Right renal cortex interstitium (tissue), 3 donors: ENCODE data around the gene SPAG4. TPM values are rescaled to one million over a fixed set of nuclear protein-coding genes. Genes with fewer than 3 reads are reported as not detected.

Experiments used
- DNase-seq, 3 donors: peaks; one replicate each; pipeline ENCODE4 v3.0.0-alpha.2; 2013; ENCODE audit warnings: low read depth in 3 of 3, low spot score in 2 of 3
- polyA plus RNA-seq, 3 donors: library from polyadenylated mRNA; unstranded; fragments of 120-200 nt; gene quantifications; one replicate each; pipeline ENCODE4 v1.2.1, GENCODE V29; 2013; ENCODE audit not compliant: insufficient read length in 3 of 3

The SPAG4 gene
- polyA plus RNA-seq, 3 donors, result 2.2 to 3.3 (median 2.3) TPM

DNA sequence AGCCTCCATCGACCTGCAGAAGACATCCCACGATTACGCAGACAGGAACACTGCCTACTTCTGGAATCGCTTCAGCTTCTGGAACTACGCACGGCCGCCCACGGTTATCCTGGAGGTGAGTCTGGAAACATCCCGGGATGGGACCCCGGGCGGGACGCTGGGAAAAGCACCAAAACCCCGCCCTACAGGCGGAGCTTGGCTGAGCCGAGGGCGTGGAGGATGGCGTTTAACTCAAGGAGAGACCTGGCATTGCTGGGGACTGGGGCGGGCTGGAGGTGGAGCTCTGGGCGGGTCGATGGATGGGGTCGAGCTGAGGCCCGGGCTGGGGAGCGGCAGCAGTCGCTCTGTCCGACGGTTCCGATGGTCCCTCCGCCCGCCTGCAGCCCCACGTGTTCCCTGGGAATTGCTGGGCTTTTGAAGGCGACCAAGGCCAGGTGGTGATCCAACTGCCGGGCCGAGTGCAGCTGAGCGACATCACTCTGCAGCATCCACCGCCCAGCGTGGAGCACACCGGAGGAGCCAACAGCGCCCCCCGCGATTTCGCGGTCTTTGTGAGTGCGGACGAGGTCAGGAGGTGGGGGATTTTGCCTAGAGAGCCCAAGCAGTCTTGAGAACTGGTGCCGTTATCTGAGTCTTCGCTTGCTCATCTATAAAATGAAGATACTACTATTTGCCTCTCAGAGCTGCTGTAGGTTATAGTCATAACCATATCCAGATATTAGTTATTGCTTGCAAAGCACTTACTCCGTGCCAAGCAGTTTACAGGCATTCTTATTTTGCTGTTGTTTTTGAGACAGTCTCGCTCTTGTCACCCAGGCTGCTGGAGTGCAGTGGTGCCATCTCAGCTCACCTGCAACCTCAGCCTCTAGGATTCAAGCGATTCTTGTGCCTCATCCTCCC is 3.8 kb downstream of the SPAG4 start:
- DNase-seq, result peak in 1 of 3 donors; percentile 77

DNA sequence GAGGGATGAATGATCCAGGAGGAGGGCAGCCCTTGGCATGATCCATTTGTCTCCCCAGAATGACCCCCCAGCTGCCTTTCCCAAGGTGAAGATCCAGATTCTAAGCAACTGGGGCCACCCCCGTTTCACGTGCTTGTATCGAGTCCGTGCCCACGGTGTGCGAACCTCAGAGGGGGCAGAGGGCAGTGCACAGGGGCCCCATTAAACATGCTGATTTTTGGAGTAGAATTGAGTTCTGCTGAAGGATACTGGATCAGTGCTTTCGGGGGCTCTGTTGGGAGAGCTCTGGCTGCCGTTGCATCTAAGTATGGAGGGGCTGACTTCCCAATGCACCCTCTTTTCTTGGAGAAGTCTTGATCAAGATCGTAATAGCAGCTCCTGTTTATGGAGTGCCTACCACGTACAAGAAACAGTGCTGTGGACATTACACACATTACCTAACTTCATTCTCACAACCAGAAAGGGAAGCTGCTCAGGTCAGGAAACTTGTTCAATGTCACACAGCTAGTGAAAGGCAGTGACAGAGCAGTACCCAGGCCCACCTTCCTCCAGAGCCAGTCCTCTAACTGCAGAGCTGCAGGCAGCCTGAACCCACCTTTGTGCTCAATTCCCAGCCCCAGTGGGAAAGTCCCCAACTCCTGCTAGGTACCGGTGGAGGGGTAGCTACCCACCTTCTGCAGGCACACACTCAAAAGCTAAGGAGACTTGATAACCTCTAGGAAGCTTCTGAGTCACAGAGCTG is 5.4 kb downstream of the SPAG4 start:
- DNase-seq, result no peak

DNA sequence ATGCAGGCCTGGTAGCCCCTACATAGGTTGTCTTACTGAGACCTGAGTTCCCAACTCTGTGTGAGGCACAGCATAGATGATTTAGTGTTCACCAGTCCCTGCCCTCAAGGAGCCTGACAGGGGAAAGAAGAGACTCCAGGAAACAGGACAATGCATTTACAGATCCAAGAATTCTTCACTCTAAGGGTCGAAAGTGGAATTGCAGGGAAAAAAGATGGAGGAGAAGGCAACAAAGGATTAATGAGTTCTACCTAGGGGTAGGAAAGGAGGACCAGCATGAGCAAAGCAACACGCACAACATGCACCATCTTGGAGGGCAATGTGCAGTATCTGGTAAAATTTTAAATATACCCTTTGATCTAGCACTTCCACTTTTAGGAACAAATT is 5.9 kb downstream of the SPAG4 start:
- no peak for DNase-seq

DNA sequence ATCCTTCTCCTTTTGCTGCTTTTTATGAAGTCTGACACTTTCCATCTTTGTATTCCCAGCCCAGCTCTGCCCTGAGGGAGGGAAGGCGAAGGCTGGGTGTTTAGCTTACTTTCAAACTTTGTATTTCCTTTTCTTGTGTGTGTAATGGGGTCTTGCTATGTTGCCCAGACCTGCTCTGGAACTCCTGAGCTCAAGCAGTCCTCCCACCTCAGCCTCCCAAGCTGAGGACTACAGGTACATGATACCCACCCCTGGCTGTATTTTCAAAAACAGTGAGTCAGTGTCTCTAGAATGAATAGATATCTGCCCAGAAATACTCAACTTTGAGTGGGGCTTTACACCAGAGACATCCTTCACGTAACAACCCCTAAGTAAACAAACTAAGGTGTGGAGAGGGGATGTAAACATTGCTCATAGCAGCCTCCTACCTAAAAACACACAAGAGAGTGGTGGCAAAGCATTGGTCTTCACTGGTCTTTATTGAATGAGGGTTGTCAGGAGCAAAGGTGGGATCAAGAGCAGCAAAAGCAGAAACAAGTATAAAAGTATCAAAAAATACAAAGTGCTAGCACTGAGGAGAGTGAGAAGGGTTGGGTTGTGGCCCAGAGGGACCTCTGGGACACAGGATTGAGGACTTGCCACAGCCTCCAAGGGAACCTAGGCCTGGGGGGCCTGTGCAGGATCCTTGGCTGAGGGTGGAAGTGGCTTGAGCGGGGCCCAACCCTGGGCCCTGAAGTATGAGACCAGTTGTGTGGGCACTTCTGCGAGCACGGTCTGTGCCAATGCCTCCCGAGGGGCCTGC is 10.2 kb downstream of the SPAG4 start:
- no peak for DNase-seq

DNA sequence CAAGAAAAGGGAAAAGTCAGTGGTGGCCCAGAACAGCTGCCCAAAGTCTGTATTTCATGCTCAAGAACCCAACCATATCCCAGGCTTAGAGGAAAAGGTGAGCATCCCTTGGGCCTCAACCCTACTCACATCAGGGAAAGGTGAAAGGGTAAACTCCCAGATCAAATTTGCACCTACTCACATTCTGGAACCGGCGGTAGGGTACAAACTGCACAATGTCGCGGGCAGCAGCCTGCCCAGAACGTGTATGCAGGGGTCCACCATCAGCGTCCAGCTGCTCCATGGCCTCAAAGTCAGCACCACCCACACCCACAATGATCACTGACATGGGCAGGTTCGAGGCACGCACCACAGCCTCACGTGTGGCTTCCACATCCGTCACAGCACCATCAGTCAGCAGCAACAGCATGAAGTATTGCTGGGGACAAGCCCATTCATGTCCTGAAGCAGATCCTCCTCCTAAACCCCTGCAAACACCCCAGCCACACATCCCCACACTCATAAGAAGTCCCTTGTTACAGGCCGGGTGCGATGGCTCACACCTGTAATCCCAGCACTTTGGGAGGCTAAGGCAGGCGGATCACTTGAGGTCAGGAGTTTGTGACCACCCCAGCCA is 10.9 kb downstream of the SPAG4 start:
- DNase-seq, result no peak

DNA sequence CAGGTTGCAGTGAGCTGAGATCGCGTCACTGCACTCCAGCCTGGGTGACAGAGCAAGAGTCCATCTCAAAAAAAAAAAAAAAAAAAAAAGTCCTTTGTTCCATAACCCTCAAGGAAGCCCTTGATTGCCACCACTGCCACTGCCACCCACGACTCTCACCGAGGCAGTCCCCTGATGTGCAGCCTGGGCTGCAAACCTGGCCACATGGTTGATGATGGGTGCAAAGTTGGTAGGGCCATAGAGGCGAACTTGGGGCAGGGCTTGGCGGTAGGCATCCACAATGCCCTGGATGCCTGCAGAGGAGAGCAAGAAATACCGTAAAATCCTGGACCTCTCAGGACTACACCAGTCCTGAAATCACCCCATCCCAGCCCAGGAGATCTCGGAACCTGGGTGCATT is 11.5 kb downstream of the SPAG4 start:
- DNase-seq, result no peak

DNA sequence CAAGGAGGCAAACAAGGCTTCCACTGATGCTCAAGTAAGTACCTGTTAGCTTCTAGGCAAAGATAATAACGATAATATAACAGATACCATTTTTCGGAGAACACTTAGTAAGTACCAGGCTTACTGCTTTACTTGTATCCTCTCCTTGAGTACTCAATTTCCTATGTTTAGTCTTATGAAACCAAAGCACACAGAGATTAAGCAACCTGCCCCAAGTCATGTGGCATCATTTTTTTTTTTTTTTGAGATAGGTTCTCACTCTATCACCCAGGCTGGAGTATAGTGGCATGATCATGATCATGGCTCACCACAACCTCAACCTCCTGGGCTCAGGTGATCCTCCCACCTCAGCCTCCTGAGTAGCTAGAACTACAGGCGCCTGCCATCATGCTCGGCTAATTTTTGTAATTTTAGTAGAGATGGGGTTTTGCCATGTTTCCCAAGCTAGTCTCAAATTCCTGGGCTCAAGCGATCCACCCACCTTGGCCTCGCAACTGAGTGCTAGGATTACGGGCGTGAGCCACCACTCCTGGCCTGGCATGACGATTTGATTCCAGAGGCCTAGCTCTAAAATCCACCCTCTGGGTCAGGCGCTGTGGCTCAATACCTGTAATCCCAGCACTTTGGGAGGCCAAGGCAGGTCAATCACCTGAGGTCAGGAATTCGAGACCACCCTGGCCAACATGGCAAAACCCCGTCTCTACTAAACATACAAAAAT is 14.0 kb downstream of the SPAG4 start:
- DNase-seq, result no peak

DNA sequence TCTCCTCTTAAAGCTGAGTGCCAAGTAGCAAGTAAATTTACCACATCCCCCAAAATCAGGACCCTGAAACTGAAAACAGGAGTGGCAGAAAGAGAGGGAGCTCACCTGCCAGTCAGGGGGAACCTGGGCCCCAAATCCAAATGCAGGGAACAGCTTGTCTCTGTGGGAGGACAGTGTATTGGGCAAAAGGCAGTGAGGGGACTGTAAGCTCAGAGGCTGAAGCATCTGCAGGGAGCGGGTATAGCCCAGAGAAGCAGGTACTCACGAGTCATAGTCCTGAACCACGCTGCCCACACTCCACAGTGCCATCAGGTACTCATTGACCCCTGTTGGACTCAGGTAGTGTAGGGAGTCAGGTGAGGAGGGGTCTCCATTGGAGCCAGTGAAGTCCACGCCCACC is 15.0 kb downstream of the SPAG4 start:
- DNase-seq, result no peak

DNA sequence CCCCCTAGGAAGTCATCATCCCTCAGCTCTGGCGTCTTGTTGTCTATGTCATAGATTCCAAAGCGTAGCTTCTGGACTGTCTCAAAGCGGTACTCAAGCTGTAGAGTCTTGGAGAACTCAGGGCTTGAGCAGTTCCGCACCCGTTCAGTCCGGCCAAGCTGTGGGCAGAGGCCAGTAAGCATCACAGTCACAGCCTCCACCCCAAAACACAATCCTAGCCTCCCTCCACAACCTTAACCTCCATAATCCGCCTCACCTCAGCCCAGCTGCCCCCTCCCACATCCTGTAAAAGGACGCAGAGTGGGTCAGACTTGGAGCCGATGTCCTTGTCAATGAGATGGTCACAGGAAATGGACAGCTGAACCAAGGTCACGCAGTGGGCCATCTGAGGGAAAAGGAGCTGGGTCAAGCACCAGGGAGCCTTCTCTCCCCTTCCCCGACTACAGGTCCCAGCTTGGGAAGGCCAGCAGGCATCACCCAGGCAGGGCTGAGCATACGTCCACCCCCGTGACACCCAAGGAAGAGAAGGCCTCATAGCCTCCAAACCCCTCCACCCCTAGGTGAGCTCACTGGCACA is 17.0 kb downstream of the SPAG4 start:
- DNase-seq, result no peak

DNA sequence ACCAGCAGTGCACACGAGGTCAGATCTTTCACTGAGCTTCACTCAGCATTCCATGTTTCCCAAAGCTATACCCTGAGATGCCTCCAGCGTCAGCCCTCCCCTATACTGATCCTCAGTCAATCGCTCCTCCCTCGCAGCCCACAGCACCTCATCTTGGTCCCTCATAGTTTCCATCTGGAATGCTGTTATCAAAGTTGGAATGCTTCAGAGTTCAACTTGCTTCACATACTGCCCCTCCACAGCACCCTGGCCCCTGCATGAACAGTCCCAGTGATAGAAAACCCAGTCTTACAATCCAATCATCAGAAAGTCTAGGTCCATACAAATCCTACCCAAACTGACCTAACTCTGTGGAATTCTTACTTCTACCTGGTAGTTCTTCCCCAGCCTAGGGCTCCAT is 20.0 kb downstream of the SPAG4 start:
- no peak for DNase-seq

DNA sequence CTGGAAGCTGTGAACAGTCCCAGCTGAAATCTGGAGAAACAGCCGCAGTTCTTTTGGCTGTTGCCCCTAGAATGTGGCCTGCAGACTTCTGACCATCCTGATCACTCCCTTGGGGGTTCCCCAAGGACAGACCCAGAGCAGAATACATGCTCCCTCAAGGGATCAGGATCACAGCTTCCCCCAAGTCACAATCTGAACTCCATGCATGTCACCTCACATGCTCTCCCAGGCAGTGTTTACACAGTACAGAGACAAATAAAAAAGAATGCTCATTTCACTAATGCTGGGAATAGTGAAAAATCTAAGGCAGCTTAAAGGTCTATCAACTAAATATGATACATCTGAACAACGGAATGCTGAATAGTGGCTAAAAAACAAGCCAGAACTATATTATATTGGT is 20.5 kb downstream of the SPAG4 start:
- no peak for DNase-seq

DNA sequence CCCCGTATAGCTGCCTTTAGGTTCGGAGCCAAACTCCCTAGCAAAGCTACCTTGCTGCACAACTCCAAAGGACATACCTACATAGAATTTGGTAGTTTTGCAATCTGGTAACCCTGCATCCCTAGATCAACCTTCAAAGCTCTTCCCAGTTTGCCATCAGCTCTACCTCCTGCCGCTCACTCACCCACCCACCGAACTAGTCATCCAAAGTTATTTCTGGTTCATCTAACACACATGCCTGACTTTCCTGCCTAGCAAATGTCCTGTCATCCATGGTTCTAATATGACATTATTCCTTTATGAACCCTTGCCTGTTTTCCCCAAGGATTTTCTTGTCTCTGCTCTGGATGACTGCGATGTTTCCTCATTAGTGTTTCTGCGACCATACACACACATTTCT is 21.6 kb downstream of the SPAG4 start:
- no peak for DNase-seq

DNA sequence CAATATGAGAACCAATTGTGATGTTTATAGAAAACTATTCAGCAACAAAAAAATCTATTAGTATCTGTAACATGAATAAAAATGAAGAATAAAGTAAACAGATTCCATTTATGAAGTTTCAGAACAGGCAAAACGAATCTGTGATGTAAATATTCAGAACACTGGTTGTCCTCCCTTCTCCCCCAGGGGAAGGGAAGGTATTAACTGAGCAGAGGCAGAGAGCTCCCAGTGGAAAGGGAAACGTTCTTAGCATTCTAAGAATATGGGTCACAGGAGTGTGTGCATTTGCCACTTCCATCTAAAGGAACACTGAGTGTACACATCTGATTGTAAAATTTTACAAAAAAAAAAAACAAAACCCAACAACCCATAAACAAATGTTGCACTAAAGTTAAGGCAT is 23.1 kb downstream of the SPAG4 start:
- no peak for DNase-seq

DNA sequence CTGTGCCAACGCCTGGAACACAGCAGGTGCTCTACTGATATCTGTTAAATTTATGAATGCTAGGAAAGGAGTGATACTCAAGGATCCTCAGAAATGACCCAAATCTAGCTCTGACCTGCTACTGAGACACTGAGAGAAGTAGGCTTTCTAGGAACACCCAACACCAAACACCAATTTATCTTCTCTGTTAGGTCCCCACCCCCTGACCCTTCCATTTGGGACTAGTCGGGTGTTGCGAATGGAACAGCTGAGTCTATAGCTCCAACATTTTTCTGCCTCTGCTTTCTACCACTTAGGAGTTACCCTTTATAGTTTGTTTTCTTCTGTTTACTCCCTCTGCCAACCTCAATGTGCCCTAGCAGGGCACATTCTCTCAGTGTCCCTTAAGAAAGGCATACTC is 25.1 kb downstream of the SPAG4 start:
- DNase-seq, result no peak

DNA sequence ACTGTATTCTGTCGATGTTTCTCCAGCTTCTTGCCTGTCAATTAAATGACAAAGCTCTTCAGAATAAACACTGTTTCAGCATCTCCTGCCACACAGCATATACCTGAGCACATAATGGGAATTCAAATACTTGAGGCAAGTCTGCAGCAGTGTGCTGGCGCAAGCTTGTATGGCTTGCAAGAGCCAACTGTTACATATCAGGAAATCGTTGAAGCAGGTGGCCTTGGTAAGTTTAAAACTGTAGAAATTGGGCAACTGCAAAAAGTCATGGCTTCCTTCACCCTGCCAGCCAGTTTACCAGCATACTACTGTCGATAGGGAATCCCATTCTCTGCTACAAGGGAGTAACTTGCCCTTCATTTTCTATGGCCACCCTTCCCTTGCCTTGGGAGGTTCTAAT is 26.1 kb downstream of the SPAG4 start:
- DNase-seq, result no peak

DNA sequence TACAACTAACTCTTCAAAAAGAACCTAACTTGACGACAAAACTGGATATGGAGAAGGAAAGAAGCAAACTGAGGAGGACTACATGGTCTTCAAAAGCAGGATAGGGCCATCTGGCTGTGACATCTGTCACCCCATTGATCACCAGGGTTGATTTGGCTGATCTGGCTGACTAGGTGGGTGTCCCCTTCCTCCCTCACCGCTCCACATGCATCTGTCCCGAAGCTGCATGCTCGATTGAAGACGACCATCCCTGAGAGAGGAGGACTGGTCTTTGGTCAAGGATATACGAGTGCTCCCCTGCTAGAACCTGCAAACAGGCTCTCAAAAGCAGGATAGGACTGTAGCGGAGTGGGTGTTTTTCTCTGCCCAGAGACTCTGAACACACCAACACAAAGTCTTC is 27.4 kb downstream of the SPAG4 start:
- no peak for DNase-seq

DNA sequence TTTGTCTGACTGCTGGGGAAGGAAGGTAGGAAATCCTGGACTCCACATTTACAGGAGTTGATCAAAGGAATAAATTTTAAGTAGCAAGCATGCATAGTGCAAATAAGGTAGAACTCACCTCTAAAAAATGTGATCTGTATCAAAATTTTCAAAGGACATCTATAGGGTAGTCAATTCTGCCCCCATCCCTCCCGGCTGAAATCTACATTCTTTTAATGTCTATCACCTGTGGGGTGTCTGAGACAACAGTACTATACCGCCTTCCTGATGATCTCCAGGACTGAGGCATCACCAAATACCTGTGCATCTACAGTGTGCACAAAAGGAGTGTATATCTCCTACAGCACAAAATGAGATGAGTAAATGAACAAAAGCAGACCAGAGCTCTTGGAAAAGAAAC is 29.2 kb downstream of the SPAG4 start:
- DNase-seq, result no peak

DNA sequence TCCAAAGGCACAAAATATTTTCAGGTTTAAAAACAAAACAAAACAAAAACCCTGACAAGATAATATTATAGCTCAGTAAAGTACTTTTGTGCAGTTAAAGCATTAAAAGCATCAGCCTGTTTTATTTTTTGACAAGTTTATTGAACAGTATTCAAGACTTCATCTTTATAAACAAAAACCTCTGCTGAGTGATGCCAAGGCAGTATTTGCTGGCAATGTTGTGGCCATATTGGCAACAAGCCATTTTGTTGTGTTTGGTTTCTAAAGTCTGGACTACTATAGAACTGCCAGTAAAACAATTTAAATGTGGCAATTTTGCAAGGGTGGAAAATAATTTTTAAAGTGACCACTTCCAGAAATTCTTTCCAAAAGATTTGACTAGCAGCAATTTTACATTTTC is 33.2 kb downstream of the SPAG4 start:
- DNase-seq, result no peak

DNA sequence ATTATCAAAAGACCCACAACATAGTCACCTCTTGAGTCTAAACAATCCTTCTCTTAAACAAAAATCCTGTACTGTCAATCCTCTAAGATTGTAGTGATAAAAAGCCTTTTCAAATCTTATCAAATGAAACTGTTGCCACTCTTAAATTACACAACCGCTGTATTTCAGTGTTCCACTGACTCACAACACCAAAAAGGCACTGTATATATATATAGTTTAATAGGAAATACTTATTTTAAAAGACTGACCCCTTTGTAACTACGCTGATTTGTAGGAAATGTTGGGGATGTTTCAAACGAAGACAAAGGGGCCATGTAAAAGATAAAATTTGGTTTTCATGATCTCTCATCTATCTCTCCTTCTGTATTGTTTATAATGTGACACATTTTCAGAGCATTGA is 35.0 kb downstream of the SPAG4 start:
- no peak for DNase-seq

DNA sequence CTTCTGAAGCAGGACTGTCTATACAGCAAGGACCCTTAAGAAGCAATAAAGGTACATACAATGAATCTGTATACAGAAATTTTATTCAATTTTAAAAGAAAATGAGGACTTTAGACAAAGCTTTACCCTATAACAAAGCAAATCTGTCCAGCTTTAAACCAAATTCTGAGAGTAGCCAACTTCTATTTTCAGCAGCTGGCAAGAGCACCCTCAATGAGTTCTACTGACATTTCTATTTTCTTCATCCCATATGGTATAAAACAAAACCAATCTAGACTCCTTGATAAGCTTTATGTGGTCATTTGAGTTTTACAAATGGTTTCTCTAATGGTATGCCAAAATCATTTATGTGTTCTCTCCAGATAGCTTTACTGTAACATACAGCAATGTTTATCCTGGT is 36.3 kb downstream of the SPAG4 start:
- no peak for DNase-seq
